ENCODE results near the gene HIBADH. TPM values are rescaled to one million over a fixed set of nuclear protein-coding genes. Genes with fewer than 3 reads are reported as not detected.

Gene HIBADH
- total and polyA plus RNA-seq, 10 of the 15 experiments (the other 5 are each of a cell fraction or from before 2014, with no cell fraction given), result 8.7 to 36.1 (median 18.6) TPM

DNA sequence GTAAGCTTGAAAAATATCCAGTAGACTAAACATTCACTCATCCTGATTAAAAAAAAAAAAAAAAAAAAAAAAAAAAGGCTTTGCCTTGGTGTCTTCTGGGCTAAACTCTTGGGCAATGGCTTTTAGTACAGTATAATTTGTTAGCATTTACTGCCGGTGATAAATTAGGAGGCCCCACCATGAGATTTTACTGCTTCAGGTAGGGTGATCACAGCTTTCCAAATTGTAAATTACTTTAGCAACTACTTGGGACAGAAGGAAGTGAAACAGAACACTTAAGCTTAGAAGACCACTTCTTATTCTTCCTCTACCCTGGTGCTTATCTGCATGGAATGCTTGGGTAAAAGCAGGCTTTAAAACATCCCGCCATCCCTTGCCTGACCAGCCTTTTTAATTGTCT is 152.1 kb downstream of the HIBADH start:
- no peaks in the 10 kb centered on the region for H3K4me1 ChIP-seq (ENCODE audit: control insufficient read depth, insufficient read depth, low read length)
- WGBS (ENCODE audit: insufficient coverage, insufficient replicate concordance, low lambda C conversion rate, missing lambda C conversion rate), result 96% methylated on average over 2 of the region's 2 CpGs
- no peak overlapping the region for H3K27ac ChIP-seq (ENCODE audit: control insufficient read depth, insufficient read depth)
- RAD21 ChIA-PET (ENCODE audit: unreplicated experiment), result no interaction called here
- in situ Hi-C loops (cut with MboI), result no loop called here
- DNase-seq (ENCODE audit: low read depth, low spot score) (no peak), ATAC-seq (no peak), FAIRE-seq (no peak)
- CTCF ChIA-PET, result no interaction called here
- no peaks in the 10 kb centered on the region for H3K27me3 ChIP-seq (replicated peaks in 1 of 2; ENCODE audit: control insufficient read depth in 2 of 2, insufficient read depth in 2 of 2, low read length in 1 of 2)
- POLR2A ChIA-PET, result interaction anchor here (0.6 kb wide), 1 partner anchor 26 kb away, joined by 12 read pairs; no protein-coding TSS in a partner anchor
- no peak overlapping the region for H3K9ac ChIP-seq (ENCODE audit: control insufficient read depth, insufficient read depth, low read length)
- H3K4me3 ChIP-seq, result no peak overlapping the region
- BruUV-seq (replicated peaks), result no TSS peak
- intact Hi-C loops (cut with micrococcal nuclease; ENCODE audit: unreplicated experiment), result no loop called here
- no peaks in the 10 kb centered on the region for H3K36me3 ChIP-seq (ENCODE audit: control insufficient read depth in 2 of 2, insufficient read depth in 2 of 2, low read length in 1 of 2)
- H2AFZ ChIP-seq (ENCODE audit: control insufficient read depth, low read depth, low read length), result no peak overlapping the region
- H3K79me2 ChIP-seq (ENCODE audit: control insufficient read depth, insufficient read depth, low read length), result no peaks in the 10 kb centered on the region
- H4K20me1 ChIP-seq (ENCODE audit: control insufficient read depth, insufficient read depth), result no peaks in the 10 kb centered on the region
- SMC1A ChIA-PET (ENCODE audit: uncharacterized antibody, unreplicated experiment), result interaction anchor here (1.1 kb wide), 1 partner anchor 271 kb away, joined by 4 read pairs; no protein-coding TSS in a partner anchor
- no peaks in the 10 kb centered on the region for H3K9me3 ChIP-seq (replicated peaks; ENCODE audit: control insufficient read depth, insufficient read depth, low read length)
- no peak overlapping the region for H3K4me2 ChIP-seq (ENCODE audit: control insufficient read depth, insufficient read depth)
- TF ChIP-seq TARDBP (IDR thresholded peaks at IDR 0.05; ENCODE audit: borderline replicate concordance) (no peak), CHD4 (IDR thresholded peaks at IDR 0.05) (no peak), RAD51 (IDR thresholded peaks at IDR 0.05) (no peak), BACH1 (IDR thresholded peaks at IDR 0.05; ENCODE audit: borderline replicate concordance) (no peak), SRF (IDR thresholded peaks at IDR 0.05; ENCODE audit: low read depth in 2 of 2, low read length in 2 of 2) (no peak), E2F8 (IDR thresholded peaks at IDR 0.05; ENCODE audit: low read depth, partially characterized antibody) (no peak), MEF2A (IDR thresholded peaks at IDR 0.05; ENCODE audit: insufficient read depth, low read depth, low read length) (no peak), RUNX3 (IDR thresholded peaks at IDR 0.05; ENCODE audit: low read length) (no peak), ZBTB4 (CRISPR knock-in tag; IDR thresholded peaks at IDR 0.05) (no peak), CBX5 (IDR thresholded peaks at IDR 0.05; ENCODE audit: low read depth) (no peak), RELA (IDR thresholded peaks at IDR 0.05; ENCODE audit: borderline replicate concordance, partially characterized antibody) (no peak), NR2C2 (IDR thresholded peaks at IDR 0.05; ENCODE audit: borderline replicate concordance, control insufficient read depth, insufficient read length, low read depth) (no peak), SIX5 (IDR thresholded peaks at IDR 0.05; ENCODE audit: low read depth, low read length, severe bottlenecking) (no peak), SKIL (IDR thresholded peaks at IDR 0.05; ENCODE audit: low read depth, poor library complexity, severe bottlenecking) (no peak), CEBPB (IDR thresholded peaks at IDR 0.05; ENCODE audit: borderline replicate concordance in 1 of 2, low read depth in 2 of 2, low read length in 2 of 2) (no peak)
- TF ChIP-seq, protein P1, sequence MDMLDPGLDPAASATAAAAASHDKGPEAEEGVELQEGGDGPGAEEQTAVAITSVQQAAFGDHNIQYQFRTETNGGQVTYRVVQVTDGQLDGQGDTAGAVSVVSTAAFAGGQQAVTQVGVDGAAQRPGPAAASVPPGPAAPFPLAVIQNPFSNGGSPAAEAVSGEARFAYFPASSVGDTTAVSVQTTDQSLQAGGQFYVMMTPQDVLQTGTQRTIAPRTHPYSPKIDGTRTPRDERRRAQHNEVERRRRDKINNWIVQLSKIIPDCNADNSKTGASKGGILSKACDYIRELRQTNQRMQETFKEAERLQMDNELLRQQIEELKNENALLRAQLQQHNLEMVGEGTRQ (IDR thresholded peaks at IDR 0.05; ENCODE audit: borderline replicate concordance, low read depth, low read length), result no peak
